ENCODE measurements around the gene SLC35B4.
"Not testable (repeated sequence)": the region's sequence is repeated elsewhere in the genome, so short reads cannot be mapped to it uniquely, and the experiment has no call there.

SLC35B4 gene

DNA sequence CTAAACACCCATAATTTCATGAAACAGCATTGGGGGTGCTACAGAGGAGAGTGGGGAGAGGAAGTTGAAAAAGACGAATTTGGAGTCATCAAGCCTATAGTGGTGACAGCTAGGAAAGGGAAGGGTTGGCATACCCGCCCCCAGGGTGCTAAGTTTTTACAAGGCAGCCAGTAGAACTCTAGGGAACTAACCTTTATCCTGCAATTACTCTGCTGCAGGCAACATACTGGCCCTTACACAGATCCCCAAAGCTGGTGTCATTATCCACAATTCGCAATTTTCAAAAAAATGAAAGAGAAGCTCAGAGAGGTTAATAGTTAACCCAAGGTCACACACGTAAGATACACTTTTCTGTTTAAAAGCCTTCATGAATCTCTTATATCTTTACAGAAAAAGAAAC lies 14.2 kb upstream of the SLC35B4 start:
- DNase-seq = no peak

DNA sequence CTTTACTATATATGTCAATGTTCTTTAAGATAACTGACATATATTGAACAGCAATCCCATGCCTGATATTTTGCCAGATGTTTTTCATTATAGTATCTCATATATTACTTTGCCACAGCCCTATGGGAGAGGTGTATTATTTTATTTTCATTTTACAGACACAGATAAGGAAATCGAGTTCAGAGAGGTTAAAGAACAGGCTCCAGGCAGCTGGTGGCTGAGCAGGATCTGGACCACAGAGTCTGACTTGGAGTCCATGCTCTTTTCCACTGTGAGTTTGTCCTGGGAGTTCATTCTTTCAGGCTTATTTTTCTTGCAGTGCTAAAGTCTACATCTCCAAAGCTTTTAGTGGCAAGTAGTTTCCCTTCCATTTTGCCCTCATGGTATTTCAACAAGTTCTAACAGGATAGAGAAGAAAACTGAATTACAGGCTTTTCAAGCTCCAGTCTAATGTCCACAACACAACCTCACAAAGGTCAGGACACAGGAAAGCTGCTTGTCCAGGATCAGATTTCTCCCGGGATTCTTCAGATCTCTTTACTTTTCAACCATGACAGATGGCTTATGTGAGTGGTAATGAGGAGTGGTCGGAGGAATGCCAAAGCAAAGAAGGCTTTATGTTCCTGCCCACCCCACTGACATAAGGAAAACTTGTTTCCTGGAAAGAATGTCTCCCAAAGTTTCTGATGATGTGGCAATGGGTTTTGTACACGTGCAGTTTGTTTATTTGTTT lies 13.1 kb upstream of the SLC35B4 start:
- no peak for DNase-seq

DNA sequence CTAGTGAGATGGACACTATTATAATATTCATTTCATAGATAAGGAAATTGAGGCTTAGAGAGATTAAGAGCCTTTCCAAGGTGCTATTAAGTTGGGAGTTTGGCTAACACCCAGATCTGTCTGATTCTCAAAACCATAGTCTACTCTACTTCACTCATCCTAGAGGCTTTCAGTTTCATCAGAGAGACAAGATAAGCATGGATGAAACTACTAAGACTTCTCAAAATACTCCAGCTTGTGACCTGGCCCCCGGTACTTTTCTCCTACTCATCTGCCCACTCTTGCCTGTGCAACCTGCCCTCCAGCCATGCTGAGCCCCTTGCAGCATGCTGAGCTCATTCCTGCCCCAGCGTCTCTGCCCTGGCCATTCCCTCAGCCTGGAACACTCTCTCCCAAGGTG lies 12.2 kb upstream of the SLC35B4 start:
- no peak for DNase-seq

DNA sequence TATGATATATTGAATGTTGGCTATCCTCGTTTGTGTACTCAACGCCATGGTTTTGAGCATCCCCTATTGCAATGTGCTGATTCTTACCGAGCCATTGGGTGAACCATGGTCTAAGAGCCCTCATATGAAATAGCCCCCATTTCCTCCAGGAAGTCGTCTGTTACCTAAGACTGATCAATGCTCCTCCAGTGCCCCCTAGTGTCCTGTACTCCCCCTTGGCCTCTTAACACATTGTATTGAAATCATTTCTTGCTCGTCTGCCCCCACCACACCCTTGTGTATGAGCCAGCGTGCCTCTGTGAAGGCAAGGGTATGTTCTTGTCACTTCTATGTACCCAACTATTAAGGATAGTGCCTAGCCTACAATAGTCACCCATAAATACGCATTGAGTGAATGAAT lies 11.2 kb upstream of the SLC35B4 start:
- peak; percentile 67 for DNase-seq

DNA sequence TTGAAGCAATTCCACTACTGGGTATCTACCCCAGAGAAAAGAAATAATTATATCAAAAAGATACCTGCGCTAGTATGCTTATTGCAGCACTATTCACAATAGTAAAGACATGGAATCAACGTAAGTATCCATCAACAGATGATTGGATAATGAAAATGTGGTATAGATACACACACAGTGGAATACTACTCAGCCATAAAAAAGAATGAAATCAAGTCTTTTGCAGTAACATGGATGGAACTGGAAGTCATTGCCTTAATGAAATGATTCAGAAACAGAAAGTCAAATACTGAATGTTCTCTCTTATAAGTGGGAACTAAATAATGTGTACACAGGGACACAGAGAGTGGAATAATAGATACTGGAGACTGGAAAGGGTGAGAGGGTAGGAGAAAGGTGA lies 7.4 kb upstream of the SLC35B4 start:
- DNase-seq = no peak

DNA sequence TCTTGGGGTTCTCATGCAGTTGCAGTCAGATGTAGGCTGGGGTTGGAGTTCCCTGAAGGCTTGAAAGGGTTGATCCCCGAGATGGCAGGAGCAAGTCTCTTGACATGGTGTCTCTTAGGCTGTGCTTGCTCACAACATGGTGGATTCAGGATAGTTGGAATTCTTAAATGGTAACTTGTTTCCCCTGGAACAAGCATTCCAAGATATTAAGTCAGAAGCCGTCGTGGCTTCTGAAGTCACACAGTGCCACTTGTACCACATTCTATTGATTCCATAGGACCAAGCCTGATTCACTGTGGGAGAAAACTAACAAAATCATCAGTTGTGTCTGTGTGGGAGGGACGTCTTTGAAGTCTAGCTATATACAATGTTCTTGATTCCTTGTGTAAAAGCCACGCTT lies 3.5 kb upstream of the SLC35B4 start:
- DNase-seq = no peak

DNA sequence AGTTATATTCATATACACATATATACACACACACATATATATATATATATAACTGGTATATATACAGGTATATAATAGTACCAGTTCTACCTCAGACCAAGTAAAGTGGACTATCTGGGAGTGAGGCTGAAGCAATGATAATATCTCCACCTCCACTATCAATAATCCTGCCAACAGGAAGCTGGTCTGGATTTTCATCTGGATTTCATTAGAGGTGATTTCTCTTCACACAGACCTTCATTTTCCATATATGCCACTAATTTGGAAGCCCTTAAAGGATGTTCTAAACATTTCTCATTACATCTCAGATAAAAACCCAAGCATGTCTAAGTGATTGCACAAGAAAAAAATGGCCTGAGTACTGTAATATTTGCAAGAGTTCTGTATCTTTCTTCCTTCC lies 1.7 kb upstream of the SLC35B4 start:
- DNase-seq = no peak

DNA sequence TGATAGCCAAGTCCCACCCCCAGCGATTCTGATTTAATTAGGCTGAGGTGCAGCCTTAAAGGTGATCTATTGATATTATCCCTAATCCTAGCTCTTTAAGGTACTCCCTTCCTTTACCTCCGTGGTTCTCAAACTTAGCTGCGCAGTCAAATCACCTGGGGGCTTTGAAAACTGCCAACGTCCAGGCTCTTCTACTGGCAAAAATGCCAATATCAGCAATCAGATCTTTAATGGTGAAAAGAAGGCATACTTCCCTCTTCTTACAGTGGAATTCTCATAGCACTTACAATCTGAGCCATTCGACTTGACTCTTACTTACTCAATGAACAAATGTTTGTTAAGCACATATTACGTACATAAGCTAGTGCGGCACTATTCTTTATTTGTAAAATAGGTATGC lies 704 bp upstream of the SLC35B4 start:
- no peak for DNase-seq

DNA sequence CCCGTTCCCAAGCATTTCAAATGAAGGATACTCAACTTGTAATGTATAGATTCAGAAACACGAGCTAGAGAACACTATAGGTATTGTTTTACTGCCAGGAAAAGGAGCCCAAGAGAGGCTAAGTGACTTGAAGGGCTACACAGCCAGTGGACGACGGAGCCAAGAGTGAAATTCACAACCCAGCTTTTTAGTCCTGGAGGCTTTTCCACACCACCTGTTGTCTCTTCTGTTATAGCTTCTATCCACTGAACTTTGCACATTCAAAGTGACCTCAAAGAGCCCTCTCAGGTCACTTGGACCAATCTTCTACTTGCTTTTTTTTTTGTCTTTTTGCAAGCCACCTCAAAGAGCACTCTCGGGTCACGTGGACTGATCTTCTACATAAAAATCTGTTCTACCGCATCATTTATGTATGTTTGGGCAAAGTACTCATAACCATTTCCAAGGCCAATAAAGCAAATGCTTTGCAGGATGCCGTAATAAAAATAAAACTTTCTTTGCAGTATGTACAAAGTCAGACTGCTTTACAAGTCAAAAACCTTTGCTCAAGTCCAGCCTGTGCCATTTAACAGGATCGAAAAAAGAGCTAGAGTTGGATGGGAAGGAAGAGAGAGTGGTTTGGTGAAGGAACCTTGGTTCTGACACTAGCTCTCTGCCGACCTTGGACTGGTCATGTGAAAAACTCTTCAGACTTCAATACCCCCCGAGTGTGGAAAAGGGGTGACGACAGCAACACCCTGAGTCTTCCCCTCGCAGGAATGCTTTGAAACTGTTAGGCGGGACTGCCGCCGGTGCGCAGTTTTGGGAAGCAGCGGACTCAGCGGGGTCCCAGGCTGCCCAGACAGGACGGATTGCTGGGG lies 821 bp downstream of the SLC35B4 start:
- no peak for DNase-seq

DNA sequence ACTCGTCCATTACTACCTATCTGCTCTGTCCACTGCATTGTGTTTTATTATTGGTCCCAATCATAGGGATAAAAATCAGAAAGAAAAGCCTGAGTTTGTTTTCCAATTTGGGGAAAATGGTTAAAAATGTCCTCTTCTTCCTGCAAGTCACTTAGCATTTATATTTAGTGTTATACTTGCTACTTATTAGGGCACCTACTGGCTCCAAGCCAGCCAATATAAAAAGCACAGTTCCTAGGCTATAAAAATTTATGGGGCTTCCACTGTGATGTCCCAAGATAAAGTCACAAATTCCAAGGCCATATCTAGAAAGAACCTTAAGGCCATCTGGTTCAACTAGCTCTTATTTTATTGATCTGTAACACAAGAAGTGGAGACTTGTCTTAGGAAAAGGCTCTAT lies 3.2 kb downstream of the SLC35B4 start:
- no peak for DNase-seq

DNA sequence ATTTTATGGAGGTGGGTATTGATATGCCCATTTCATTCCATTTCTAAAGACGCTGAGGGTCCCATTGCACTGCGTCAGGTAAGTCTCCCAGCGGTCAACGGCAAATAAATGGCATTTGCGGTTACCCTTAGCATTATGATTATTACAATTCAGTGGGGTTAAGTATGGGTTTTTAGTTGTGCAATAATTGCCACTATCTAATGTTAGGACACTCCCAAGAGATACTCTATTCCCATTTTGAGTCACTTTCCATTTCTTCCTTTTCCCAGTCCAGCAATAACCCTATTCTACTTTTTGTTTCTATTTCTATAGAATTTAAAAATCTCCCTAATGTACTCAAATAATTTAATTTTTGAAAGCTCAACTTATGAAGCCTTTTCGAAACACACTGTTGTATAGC lies 4.0 kb downstream of the SLC35B4 start:
- DNase-seq = no peak

DNA sequence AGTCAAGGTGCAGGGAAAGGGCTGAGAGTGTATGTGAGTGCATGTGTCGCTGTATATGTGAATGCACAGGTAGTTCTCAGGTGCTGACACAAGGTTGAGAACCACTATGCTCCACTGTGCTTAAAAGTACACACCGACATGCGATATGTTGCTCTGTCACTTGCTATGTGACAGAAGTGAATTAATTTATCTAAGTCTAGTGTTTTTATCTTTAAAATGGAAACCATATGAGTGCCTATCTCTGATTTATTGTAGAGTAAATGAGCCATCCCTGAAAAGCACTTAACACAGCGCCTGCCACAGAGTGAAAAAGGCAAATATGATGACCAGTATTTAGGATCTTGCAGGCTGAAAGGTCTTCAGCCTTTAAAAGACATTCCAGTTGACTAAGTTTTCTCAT lies 4.9 kb downstream of the SLC35B4 start:
- DNase-seq = no peak

DNA sequence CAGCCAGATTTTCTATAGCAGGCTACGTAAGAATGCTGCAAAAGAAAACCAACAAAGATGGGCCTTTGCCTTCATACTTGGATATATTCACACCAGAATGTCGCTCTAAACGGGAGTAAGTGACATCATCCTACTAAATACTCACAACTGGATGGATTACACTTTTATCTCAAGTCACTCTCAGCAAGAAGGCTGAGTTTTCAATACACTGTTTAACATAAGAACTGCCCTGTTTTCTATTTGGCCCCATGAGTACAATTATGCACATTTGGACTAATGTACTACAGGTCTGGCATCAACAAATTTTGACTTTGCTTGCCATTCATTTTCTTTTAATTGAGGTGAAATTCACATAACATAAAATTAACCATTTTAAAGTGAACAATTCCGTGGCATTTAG lies 8.2 kb downstream of the SLC35B4 start:
- no peak for DNase-seq

DNA sequence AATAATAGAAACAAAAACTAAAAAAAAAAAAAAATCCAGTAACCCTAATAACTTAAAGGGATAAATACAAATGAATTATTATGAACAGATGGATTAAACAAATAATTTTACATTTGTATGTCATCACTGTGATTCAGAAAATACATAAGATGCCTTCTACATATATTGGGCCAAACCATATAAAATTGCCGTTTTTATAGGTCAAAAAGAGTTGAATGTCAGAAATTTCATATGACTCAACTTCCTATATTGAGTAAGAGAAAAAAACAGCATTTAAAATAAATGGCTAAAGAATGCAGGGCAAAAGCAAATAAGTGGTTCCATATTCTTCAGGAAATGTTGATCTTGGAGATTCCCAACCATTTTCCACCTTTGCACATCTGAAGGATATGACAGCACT lies 9.4 kb downstream of the SLC35B4 start:
- DNase-seq = no peak

DNA sequence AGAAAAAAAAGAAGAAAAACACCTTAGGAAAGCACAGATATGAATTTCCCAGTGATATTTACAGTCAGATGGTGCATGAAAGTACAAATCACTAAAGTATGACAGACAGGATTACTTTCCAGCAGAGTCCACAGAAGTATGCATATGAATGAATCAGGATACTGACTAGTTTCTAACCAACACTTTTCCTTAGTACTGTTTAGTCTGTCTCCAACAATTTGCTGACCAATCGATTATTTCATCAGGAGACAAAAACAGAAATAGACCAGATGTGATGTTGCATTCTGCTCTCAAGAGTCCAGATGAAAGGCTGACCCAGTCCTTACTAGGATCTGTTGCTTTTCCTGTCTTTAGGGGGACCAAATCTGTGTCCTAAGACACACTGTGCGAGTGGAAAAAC lies 14.6 kb downstream of the SLC35B4 start:
- no peak for DNase-seq

DNA sequence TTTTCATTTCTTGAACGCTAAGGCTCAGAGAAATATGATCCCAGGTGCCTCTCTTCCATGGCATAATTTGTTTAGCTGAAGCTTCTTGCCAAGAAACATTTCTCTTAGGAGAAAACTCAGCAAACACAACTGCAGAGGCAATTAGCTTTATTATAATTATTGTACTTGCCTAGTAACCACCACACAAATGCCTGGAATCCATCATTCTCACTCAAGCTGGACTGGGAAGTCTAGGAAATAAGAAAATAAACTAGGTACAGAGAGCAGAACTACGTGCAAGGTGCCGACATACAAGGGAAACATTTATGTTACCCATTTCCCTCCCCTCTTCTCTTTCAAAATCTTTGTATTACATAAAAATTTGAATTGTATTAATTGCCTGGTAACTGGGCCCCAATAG lies 15.1 kb downstream of the SLC35B4 start:
- DNase-seq = no peak

DNA sequence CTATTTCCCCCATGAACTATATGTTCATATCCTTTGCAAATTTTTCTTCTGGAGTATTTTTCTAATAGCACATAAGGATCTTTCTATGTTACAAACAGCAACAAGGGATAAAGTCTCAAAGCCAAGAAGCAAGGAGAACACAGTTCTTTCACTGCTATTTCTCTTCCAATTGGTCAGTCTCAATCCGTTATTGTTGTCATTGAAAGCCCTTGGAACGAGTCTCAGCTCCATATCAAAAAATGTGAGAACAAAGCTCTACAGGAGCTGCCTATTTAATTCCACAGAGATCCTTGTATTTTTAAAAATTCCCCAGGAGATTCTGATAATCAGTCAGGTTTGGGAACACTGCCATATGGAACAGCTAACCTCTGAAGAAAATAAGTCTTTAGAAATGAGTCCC lies 15.7 kb downstream of the SLC35B4 start:
- DNase-seq = no peak

DNA sequence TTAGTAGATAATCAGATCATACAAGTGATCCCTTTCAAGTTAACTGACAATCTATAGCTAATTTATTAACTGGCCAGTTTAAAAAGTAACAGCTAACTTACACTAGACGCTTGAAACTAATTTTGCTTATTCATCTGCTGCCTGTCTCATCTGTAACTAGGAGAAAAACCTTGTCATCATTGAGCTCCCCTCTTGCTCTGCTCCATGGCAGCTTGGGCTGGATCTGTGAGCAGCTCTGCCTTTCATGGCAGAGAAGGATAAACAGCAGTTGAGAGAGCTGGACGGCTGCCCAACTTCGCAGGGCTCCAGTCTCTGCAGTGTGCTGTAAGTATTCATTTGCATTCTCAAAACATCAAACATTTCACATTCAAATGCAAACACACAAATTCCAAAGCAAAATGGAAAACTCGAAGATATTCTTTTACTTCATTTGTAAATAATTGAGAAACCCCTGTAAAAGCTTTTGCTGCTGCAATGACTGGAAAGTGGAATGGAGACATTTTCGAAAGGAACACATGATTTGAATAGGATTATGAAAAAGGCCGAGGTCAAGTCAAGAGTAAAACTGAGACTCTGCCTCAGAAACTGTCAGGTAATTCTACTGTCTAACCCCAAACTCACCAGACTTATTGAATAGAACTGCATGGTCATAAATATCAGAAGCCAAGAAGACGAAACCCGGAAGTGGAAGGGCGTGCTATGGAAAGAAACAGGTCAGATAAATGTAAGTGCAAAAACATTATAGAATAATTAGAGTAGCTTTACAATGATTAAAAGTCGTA lies 17.6 kb downstream of the SLC35B4 start:
- no peak for DNase-seq

DNA sequence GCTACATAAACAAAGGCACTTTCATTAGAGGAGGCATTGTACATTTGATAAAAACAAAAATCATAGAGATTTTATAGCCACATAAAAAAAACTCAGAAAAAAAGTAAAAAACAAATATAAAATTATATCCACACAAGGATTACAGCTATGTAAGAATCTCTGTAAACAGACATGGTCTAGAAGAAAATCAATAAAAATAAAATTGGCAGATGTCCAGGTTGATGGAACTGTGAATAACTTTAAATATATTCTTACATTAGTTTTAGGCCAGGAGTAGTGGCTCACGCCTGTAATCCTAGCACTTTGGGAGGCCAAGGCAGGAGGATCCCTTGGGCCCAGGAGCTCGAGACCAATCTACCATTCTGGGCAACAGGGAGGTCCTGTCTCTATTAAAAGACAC lies 19.2 kb downstream of the SLC35B4 start:
- no peak for DNase-seq

DNA sequence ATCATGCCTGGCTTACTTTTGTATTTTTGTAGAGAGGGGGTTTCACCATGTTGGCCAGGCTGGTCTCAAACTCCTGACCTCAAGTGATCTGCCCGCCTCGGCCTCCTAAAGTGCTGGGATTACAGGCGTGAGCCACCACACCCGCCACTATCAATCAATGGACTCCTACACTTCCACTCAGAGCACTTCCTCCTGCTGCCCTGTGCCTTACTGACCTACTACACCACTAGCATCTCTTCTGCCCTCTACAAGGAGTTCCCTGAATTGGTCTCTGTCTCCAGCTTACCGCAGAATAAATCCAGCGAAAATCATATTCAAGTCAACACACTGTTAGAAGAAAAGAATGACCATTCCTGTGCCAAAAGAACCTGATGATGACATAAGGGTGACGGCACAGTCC lies 20.7 kb downstream of the SLC35B4 start:
- not testable (repeated sequence) for DNase-seq

DNA sequence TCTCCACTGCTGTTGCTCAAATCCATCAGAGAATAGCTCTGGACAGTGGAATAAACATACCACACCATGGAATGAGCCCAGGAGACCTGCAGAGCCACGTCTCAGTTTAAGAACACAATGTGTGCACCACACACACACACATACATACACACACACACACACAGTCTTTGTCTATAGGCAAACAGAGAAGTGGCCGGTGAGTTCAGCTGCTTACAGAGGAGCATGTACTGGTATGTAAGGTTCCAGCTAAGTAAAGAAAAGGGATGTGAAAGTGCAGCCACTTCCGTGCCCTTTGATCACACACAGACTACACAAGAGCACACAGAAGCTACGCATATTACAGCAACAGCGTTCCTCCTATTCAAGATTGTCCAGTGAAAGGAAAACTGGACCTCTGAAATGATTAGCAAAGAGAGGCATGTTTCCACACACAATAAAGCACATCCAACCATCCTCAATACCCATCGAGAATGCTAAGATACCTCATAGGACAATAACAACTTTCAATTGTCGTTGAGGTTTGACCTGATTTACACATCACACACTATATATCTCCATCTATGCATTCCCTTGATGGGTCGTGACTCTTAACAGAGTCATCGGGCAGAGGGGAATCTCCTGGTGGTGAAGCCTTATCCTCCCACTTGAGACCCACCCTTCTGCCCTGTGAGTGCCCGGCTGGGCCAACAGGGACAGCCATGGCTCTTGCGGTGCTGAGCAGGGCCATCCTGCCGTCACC lies 23.6 kb downstream of the SLC35B4 start:
- no peak for DNase-seq

DNA sequence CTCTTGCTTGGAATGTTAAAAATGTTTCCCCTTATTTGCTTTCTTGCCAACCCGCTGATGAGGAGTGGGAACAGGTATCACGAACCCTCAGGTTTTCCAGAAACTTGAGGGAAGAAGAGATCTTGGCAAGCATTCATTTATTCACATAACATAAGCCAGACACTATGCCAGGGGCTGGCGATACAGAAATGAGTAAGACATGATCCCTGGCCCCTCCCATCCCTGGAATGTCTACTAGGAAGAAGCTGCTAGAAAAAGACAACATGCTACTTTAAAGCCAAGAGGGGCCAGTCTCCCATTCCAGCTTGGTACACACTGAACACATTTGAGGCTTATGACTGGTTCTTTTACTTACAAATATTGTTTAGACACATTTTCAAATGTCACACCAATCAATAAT lies 26.4 kb downstream of the SLC35B4 start:
- DNase-seq = no peak

DNA sequence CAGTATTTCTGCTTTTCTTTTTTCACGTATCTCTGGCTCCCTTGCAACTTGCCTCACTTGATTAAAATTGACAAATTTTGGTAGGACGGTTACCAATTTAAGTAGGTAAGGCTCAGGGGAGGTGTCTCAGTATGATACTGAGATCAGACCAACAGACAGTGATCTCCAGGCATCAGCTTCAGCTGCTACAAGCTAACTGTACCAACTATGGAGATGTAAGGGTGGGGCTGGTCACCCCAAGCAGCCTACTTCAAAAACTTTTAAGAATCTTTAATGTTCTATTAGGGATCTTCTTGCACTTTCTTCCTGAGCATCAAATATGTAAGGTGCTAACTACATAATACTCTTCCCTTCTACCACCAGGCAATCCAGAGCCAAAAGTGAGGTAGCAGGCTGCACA lies 26.9 kb downstream of the SLC35B4 start:
- no peak for DNase-seq
